ENCODE results near the gene RPH3AL. TPM values are rescaled to one million over a fixed set of nuclear protein-coding genes. Genes with fewer than 3 reads are reported as not detected.
"Not testable (repeated sequence)": the region's sequence is repeated elsewhere in the genome, so short reads cannot be mapped to it uniquely, and the experiment has no call there.

Gene RPH3AL
- total RNA-seq, 1 experiment from 2014 or later = 24.9 TPM

GRCh38 chr17:202501-202951, 150.1 kb downstream of the RPH3AL start:
- Histone ChIP-seq H3F3A (ENCODE audit: low read length, unreplicated experiment) (no peaks in the 10 kb centered on the region), H3K9ac (ENCODE audit: low read length) (no peak overlapping the region), H3K27ac (ENCODE audit: low read length) (no peak overlapping the region), H4K20me1 (ENCODE audit: low read length) (no peaks in the 10 kb centered on the region), H3K4me2 (ENCODE audit: low read length) (no peak overlapping the region), H2AFZ (ENCODE audit: low read length) (no peak overlapping the region), H3K4me1 (ENCODE audit: insufficient read depth, low read length) (no peaks in the 10 kb centered on the region), H3K79me2 (ENCODE audit: low read length) (no peaks in the 10 kb centered on the region), H3K9me2 (replicated peaks; ENCODE audit: low read length) (no peaks in the 10 kb centered on the region), H3K9me3 (ENCODE audit: low read length) (no peaks in the 10 kb centered on the region), H3K27me3 (ENCODE audit: low read length) (no peaks in the 10 kb centered on the region), H3K4me3 (ENCODE audit: low read length) (no peak overlapping the region), H3K36me3 (ENCODE audit: low read depth, low read length) (no peaks in the 10 kb centered on the region)
- ChIA-PET POLR2A (ENCODE audit: unreplicated experiment) (interaction anchor here (0.6 kb wide), 1 partner anchor 11 kb away, joined by 3 read pairs; no protein-coding TSS in a partner anchor), CTCF (no interaction called here)
- BruUV-seq (replicated peaks) = no TSS peak
- TF ChIP-seq EZH2phosphoT487 (IDR thresholded peaks at IDR 0.05; ENCODE audit: borderline replicate concordance, low read length) (no peak), CTCF (conservative IDR thresholded peaks at IDR 0.05; ENCODE audit: low read depth, low read length) (no peak), EZH2 (IDR thresholded peaks at IDR 0.05; ENCODE audit: low read length, unreplicated experiment) (no peak)
- ATAC-seq (no peak), DNase-seq (no peak)
- intact Hi-C loops (cut with micrococcal nuclease) = no loop called here

- CTCF ChIA-PET; H3K9ac ChIP-seq (ENCODE audit: low read length); H3K4me3 ChIP-seq (ENCODE audit: low read length); H3F3A ChIP-seq (ENCODE audit: low read length, unreplicated experiment); DNase-seq; POLR2A ChIA-PET (ENCODE audit: unreplicated experiment); H3K36me3 ChIP-seq (ENCODE audit: low read depth, low read length); H3K4me1 ChIP-seq (ENCODE audit: insufficient read depth, low read length); intact Hi-C loops (cut with micrococcal nuclease); H2AFZ ChIP-seq (ENCODE audit: low read length); H3K9me2 ChIP-seq (replicated peaks; ENCODE audit: low read length); H3K4me2 ChIP-seq (ENCODE audit: low read length); H3K27me3 ChIP-seq (ENCODE audit: low read length); ATAC-seq; H3K27ac ChIP-seq (ENCODE audit: low read length); H3K79me2 ChIP-seq (ENCODE audit: low read length); BruUV-seq (replicated peaks); H3K9me3 ChIP-seq (ENCODE audit: low read length); H4K20me1 ChIP-seq (ENCODE audit: low read length): not testable (repeated sequence)
Observed at GRCh38 chr17:201736-202135, 150.9 kb downstream of the RPH3AL start.

- H2AFZ ChIP-seq (ENCODE audit: low read length); H3K9me2 ChIP-seq (replicated peaks; ENCODE audit: low read length); ATAC-seq; H4K20me1 ChIP-seq (ENCODE audit: low read length); POLR2A ChIA-PET (ENCODE audit: unreplicated experiment); H3K9ac ChIP-seq (ENCODE audit: low read length); intact Hi-C loops (cut with micrococcal nuclease); H3K36me3 ChIP-seq (ENCODE audit: low read depth, low read length); H3K27ac ChIP-seq (ENCODE audit: low read length); H3K79me2 ChIP-seq (ENCODE audit: low read length); CTCF ChIA-PET; H3F3A ChIP-seq (ENCODE audit: low read length, unreplicated experiment); DNase-seq; H3K9me3 ChIP-seq (ENCODE audit: low read length); BruUV-seq (replicated peaks); H3K27me3 ChIP-seq (ENCODE audit: low read length); H3K4me2 ChIP-seq (ENCODE audit: low read length); H3K4me3 ChIP-seq (ENCODE audit: low read length); H3K4me1 ChIP-seq (ENCODE audit: insufficient read depth, low read length): not testable (repeated sequence)
Observed at GRCh38 chr17:201257-201656, 151.3 kb downstream of the RPH3AL start.

- Histone ChIP-seq H4K20me1 (ENCODE audit: low read length) (no peaks in the 10 kb centered on the region), H3K9ac (ENCODE audit: low read length) (no peak overlapping the region), H3F3A (ENCODE audit: low read length, unreplicated experiment) (no peaks in the 10 kb centered on the region), H3K9me2 (replicated peaks; ENCODE audit: low read length) (no peaks in the 10 kb centered on the region), H3K4me3 (ENCODE audit: low read length) (no peak overlapping the region), H3K36me3 (ENCODE audit: low read depth, low read length) (no peaks in the 10 kb centered on the region), H3K4me2 (ENCODE audit: low read length) (no peak overlapping the region), H3K79me2 (ENCODE audit: low read length) (no peaks in the 10 kb centered on the region), H3K27ac (ENCODE audit: low read length) (no peak overlapping the region), H2AFZ (ENCODE audit: low read length) (no peak overlapping the region), H3K4me1 (ENCODE audit: insufficient read depth, low read length) (no peaks in the 10 kb centered on the region), H3K9me3 (ENCODE audit: low read length) (no peaks in the 10 kb centered on the region), H3K27me3 (ENCODE audit: low read length) (no peaks in the 10 kb centered on the region)
- ChIA-PET POLR2A (ENCODE audit: unreplicated experiment) (no interaction called here), CTCF (no interaction called here)
- no TSS peak for BruUV-seq (replicated peaks)
- intact Hi-C loops (cut with micrococcal nuclease) = no loop called here
- no peak for ATAC-seq
- no peak for DNase-seq
- no peak for TF ChIP-seq EZH2 (IDR thresholded peaks at IDR 0.05; ENCODE audit: low read length, unreplicated experiment)
- no peak for TF ChIP-seq CTCF (conservative IDR thresholded peaks at IDR 0.05; ENCODE audit: low read depth, low read length)
- TF ChIP-seq EZH2phosphoT487 (IDR thresholded peaks at IDR 0.05; ENCODE audit: borderline replicate concordance, low read length) = no peak
Observed at GRCh38 chr17:200586-200985, 152.0 kb downstream of the RPH3AL start.

Data from PC-3 (cell line).